Measurements from ENCODE around the gene ARHGAP19. TPM values are rescaled to one million over a fixed set of nuclear protein-coding genes. Genes with fewer than 3 reads are reported as not detected.
A peak's percentile ranks its signal among the peaks of the same experiment; 100 is the strongest.

ARHGAP19 gene
- total RNA-seq, 2 donors from 2014 or later, result 2.6 to 7.3 TPM

DNA sequence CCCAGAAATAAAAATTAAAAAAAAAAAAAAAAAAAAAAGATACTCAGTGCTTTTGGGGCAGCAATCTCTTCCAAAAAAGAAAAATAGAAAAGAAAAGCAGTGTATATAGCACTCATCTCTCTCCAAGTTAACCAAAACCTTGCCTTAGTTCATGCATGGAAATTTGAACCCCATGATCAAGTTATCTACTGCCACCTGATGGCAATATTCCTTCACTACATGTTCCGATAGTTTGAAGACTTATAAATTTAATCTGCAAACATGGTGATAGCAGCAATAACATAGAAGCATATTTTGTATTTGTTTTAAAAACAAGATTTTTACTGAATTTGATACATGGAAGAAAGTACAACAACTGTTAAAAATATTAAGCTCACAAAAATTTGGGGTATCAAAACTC, 58.0 kb downstream of the ARHGAP19 start:
- TF ChIP-seq POLR2A (IDR thresholded peaks at IDR 0.05), result no peak
- TF ChIP-seq, protein P1, sequence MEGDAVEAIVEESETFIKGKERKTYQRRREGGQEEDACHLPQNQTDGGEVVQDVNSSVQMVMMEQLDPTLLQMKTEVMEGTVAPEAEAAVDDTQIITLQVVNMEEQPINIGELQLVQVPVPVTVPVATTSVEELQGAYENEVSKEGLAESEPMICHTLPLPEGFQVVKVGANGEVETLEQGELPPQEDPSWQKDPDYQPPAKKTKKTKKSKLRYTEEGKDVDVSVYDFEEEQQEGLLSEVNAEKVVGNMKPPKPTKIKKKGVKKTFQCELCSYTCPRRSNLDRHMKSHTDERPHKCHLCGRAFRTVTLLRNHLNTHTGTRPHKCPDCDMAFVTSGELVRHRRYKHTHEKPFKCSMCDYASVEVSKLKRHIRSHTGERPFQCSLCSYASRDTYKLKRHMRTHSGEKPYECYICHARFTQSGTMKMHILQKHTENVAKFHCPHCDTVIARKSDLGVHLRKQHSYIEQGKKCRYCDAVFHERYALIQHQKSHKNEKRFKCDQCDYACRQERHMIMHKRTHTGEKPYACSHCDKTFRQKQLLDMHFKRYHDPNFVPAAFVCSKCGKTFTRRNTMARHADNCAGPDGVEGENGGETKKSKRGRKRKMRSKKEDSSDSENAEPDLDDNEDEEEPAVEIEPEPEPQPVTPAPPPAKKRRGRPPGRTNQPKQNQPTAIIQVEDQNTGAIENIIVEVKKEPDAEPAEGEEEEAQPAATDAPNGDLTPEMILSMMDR (IDR thresholded peaks at IDR 0.05), result peak; percentile 54 to 77 (median 70)
- Histone ChIP-seq H3K4me1 (peaks cover 6% of the 10 kb centered on the region), H3K36me3 (replicated peaks in 1 of 2; ENCODE audit: insufficient read depth in 1 of 2, low read depth in 2 of 2) (no peaks in the 10 kb centered on the region), H3K9me3 (no peaks in the 10 kb centered on the region), H3K4me3 (no peak overlapping the region), H3K27ac (no peak overlapping the region), H3K27me3 (no peaks in the 10 kb centered on the region)
- intact Hi-C loops (cut with DNase I), result no loop called here
- DNase-seq (peak in 1 of 4 donors; percentile 25), ATAC-seq (no peak)
- 17 to 26% methylated on average over 1 of the region's 1 CpG for WGBS, 2 donors

DNA sequence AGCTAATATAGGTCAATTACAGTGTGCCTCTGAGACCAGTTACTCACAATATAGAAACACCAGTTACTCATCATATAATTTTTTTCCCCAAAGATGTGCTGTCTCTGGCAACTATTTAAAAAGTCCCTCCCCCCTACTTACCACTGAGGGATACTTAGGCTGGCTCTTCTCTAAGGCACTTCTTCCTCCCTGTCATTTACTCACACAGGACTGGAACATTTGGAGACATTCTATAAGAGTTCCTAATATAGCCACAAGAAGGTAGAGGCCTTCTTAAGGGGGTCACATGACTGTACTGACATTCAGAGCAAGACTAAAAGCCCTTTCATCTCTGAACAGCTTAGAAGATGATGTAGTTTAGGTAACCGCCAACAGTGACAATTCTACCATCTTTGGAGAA, 62.3 kb downstream of the ARHGAP19 start:
- intact Hi-C loops (cut with DNase I), result no loop called here

DNA sequence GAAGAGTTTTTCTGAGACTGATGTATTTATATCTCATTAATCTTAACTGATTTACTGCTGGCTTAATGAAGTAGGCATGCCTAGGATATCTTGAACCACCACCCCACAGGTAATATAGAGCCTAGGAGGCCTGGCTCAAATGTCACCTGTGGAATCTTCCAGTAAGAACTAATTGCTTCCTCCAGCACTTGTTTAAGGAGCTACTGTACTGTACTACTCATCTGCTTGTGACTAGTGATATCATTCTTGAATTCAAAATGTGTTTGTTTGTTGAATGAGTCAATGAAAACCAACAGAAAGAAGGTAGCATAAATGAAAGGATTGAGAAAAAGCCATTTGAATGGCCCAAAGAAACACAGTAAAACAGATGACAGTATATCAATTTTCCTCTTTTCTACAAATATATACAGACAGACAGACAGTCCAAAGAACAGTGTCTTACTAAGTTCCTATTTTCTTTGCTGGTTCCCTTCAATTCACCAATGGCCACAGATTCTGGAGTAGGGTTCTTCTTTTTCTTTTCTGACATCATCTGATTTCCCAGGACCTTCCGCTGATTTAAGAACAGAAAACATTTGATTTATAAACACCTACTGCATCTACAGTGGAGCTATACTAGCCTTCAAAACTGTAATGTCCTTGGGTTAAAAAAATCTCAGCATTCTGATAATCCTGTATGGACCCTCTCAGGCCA, 63.0 kb downstream of the ARHGAP19 start:
- no peak for ATAC-seq
- H3K36me3 ChIP-seq (replicated peaks in 1 of 2; ENCODE audit: insufficient read depth in 1 of 2, low read depth in 2 of 2), result no peaks in the 10 kb centered on the region
- peaks cover 40% of the 10 kb centered on the region for H3K4me1 ChIP-seq
- 78 to 96% methylated on average over 1 of the region's 1 CpG for WGBS, 2 donors
- H3K4me3 ChIP-seq, result no peak overlapping the region
- peak overlapping the region in 3 of 4 donors; percentile 49 to 61 (median 56) for H3K27ac ChIP-seq
- intact Hi-C loops (cut with DNase I), result no loop called here
- TF ChIP-seq POLR2A (IDR thresholded peaks at IDR 0.05), result no peak
- TF ChIP-seq, protein P1 (IDR thresholded peaks at IDR 0.05), result no peak
- H3K27me3 ChIP-seq, result no peaks in the 10 kb centered on the region
- no peak for DNase-seq
- H3K9me3 ChIP-seq, result no peaks in the 10 kb centered on the region

More for the DNA sequence above, 62.3 kb downstream of the ARHGAP19 start:
- DNase-seq, result no peak
- H3K4me3 ChIP-seq, result no peak overlapping the region
- H3K4me1 ChIP-seq, result peaks cover 40% of the 10 kb centered on the region
- H3K9me3 ChIP-seq, result no peaks in the 10 kb centered on the region
- H3K36me3 ChIP-seq (replicated peaks in 1 of 2; ENCODE audit: insufficient read depth in 1 of 2, low read depth in 2 of 2), result no peaks in the 10 kb centered on the region
- ATAC-seq, result no peak
- H3K27ac ChIP-seq, result peak overlapping the region in 1 of 4 donors; percentile 49
- H3K27me3 ChIP-seq, result no peaks in the 10 kb centered on the region
- WGBS, 2 donors, result 96 to 97% methylated on average over 1 of the region's 1 CpG
- no peak for TF ChIP-seq POLR2A (IDR thresholded peaks at IDR 0.05)
- TF ChIP-seq, protein P1 (IDR thresholded peaks at IDR 0.05), result no peak

DNA sequence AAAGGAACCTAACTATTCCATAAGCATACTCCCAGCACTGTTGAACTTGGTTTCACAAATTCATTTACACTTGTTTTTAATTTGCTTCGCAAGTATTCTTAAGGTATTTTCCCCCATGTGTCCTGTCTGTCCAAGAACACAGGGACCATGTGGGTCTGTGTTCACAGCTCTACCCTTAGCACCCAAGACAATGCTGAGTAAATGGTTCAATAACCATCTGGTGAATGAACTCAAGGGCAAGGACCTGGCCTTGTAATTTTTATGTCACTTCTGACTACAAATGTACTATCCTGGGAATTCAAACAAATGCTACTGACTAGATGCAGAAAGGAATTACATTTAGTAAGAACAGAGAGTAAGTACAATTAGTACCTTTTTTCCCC, 63.7 kb downstream of the ARHGAP19 start:
- ATAC-seq, result peak; percentile 74
- Histone ChIP-seq H3K36me3 (replicated peaks in 1 of 2; ENCODE audit: insufficient read depth in 1 of 2, low read depth in 2 of 2) (no peaks in the 10 kb centered on the region), H3K27ac (peak overlapping the region; percentile 43 to 61 (median 52)), H3K4me1 (peaks cover 40% of the 10 kb centered on the region), H3K27me3 (no peaks in the 10 kb centered on the region), H3K9me3 (no peaks in the 10 kb centered on the region), H3K4me3 (no peak overlapping the region)
- TF ChIP-seq POLR2A (IDR thresholded peaks at IDR 0.05), result no peak
- TF ChIP-seq, protein P1 (IDR thresholded peaks at IDR 0.05), result no peak
- DNase-seq, result peak in 1 of 4 donors; percentile 11
- 65 to 68% methylated on average over 1 of the region's 1 CpG for WGBS, 2 donors
- intact Hi-C loops (cut with DNase I), result no loop called here
